ENCODE data around the gene MED13L. TPM values are rescaled to one million over a fixed set of nuclear protein-coding genes. Genes with fewer than 3 reads are reported as not detected.

MED13L gene
- total RNA-seq, 1 donor from 2014 or later: 91.5 TPM

GRCh38 chr12:116184763-116185162, 92.7 kb downstream of the MED13L start:
- peak in 1 of 2 donors; percentile 59 for DNase-seq (ENCODE audit: low read depth in 2 of 2)

GRCh38 chr12:116183741-116184141, 93.8 kb downstream of the MED13L start:
- DNase-seq (ENCODE audit: low read depth in 2 of 2): no peak

GRCh38 chr12:116182359-116183063, 95.0 kb downstream of the MED13L start:
- no peak for DNase-seq (ENCODE audit: low read depth in 2 of 2)

- DNase-seq (ENCODE audit: low read depth in 2 of 2): no peak
Measured at GRCh38 chr12:116180448-116180847, 97.0 kb downstream of the MED13L start.

- DNase-seq (ENCODE audit: low read depth in 2 of 2): no peak
Measured at GRCh38 chr12:116179384-116179783, 98.1 kb downstream of the MED13L start.

GRCh38 chr12:116177017-116177416, 100.5 kb downstream of the MED13L start:
- no peak for DNase-seq (ENCODE audit: low read depth in 2 of 2)

GRCh38 chr12:116174904-116175303, 102.6 kb downstream of the MED13L start:
- DNase-seq (ENCODE audit: low read depth in 2 of 2): no peak

- no peak for DNase-seq (ENCODE audit: low read depth in 2 of 2)
Measured at GRCh38 chr12:116174006-116174405, 103.5 kb downstream of the MED13L start.

- peak; percentile 79 to 87 for DNase-seq (ENCODE audit: low read depth in 2 of 2)
Measured at GRCh38 chr12:116172224-116172849, 105.2 kb downstream of the MED13L start.

- peak; percentile 27 to 61 for DNase-seq (ENCODE audit: low read depth in 2 of 2)
Measured at GRCh38 chr12:116171549-116171948, 105.9 kb downstream of the MED13L start.

GRCh38 chr12:116169071-116169470, 108.4 kb downstream of the MED13L start:
- DNase-seq (ENCODE audit: low read depth in 2 of 2): no peak

- DNase-seq (ENCODE audit: low read depth in 2 of 2): no peak
Measured at GRCh38 chr12:116166306-116166705, 111.2 kb downstream of the MED13L start.

GRCh38 chr12:116165036-116165425, 112.5 kb downstream of the MED13L start:
- DNase-seq (ENCODE audit: low read depth in 2 of 2): peak in 1 of 2 donors; percentile 81

- peak in 1 of 2 donors; percentile 45 for DNase-seq (ENCODE audit: low read depth in 2 of 2)
Measured at GRCh38 chr12:116164250-116165035, 113.0 kb downstream of the MED13L start.

- DNase-seq (ENCODE audit: low read depth in 2 of 2): no peak
Measured at GRCh38 chr12:116162071-116162470, 115.4 kb downstream of the MED13L start.

- peak in 1 of 2 donors; percentile 58 for DNase-seq (ENCODE audit: low read depth in 2 of 2)
Measured at GRCh38 chr12:116161588-116161987, 115.9 kb downstream of the MED13L start.

- no peak for DNase-seq (ENCODE audit: low read depth in 2 of 2)
Measured at GRCh38 chr12:116160883-116161458, 116.5 kb downstream of the MED13L start.

GRCh38 chr12:116160231-116160630, 117.3 kb downstream of the MED13L start:
- DNase-seq (ENCODE audit: low read depth in 2 of 2): peak in 1 of 2 donors; percentile 60

- DNase-seq (ENCODE audit: low read depth in 2 of 2): no peak
Measured at GRCh38 chr12:116159593-116160200, 117.8 kb downstream of the MED13L start.

- peak; percentile 72 to 74 for DNase-seq (ENCODE audit: low read depth in 2 of 2)
Measured at GRCh38 chr12:116159175-116159574, 118.3 kb downstream of the MED13L start.

GRCh38 chr12:116157845-116158267, 119.6 kb downstream of the MED13L start:
- peak in 1 of 2 donors; percentile 82 for DNase-seq (ENCODE audit: low read depth in 2 of 2)

Measured in lung microvascular endothelial cell (primary cell).